HepG2 (cell line): ENCODE results near the gene LSMEM2. TPM values are rescaled to one million over a fixed set of nuclear protein-coding genes. Genes with fewer than 3 reads are reported as not detected.

Source experiments
- GTF3A ChIP-seq: sonication (generic); formaldehyde crosslinking; conservative IDR thresholded peaks from 2 replicates; pipeline ENCODE4 v1.4.0; 2020; ENCODE audit warnings: mild to moderate bottlenecking, missing genetic modification reagents
- MIER2 ChIP-seq: IDR thresholded peaks from 2 replicates; pipeline ENCODE4 v1.6.1; 2016; ENCODE audit warnings: missing biosample characterization, missing genetic modification reagents
- SAFB2 ChIP-seq: sonication (generic); formaldehyde crosslinking; IDR thresholded peaks from 2 replicates; pipeline ENCODE4 v1.5.1; 2020; ENCODE audit warnings: missing genetic modification reagents, low read depth, mild to moderate bottlenecking, borderline replicate concordance
- ZNF136 ChIP-seq: sonication (generic); formaldehyde crosslinking; IDR thresholded peaks from 2 replicates; pipeline ENCODE4 v1.8.1; 2022; ENCODE audit warnings: low read depth, mild to moderate bottlenecking, moderate library complexity, missing genetic modification reagents
- ZNF20 ChIP-seq: sonication (generic); formaldehyde crosslinking; IDR thresholded peaks from 2 replicates; pipeline ENCODE4 v1.4.0; 2020; ENCODE audit warnings: mild to moderate bottlenecking, moderate library complexity, missing genetic modification reagents
- ZNF432 ChIP-seq: sonication (generic); formaldehyde crosslinking; IDR thresholded peaks from 2 replicates; pipeline ENCODE4 v1.5.0; 2020; ENCODE audit warnings: missing genetic modification reagents, mild to moderate bottlenecking, borderline replicate concordance
- polyA plus RNA-seq, 8 experiments: library from polyadenylated mRNA; depleted of rRNA in 3 of 8; stranded (reverse) in 7 of 8; unstranded in 1 of 8; fragments of >200 nt; fragmentation: Illumina TruSeq in 4 of 8; extraction: Trizol in 4 of 8; gene quantifications; 2 replicates each; pipeline versions ENCODE4 v1.2.1 to v1.2.3, GENCODE V29; 2011 to 2016; ENCODE audit warnings: low read depth in 4 of 8, missing spikeins in 1 of 8, mixed read lengths in 1 of 8; ENCODE audit not compliant: insufficient read depth in 1 of 8
- total RNA-seq, 5 experiments: library from RNA; depleted of rRNA; stranded (reverse); fragments of >200 nt; fragmentation: Illumina TruSeq; extraction: Trizol; gene quantifications; 2 replicates each; pipeline ENCODE4 v1.2.3, GENCODE V29; 2016; ENCODE audit warnings: low read depth in 1 of 5
- TF ChIP-seq, protein P1 (sequence below): sonication (generic); formaldehyde crosslinking; IDR thresholded peaks from one replicate; pipeline ENCODE4 v1.5.1; 2020; ENCODE audit warnings: mild to moderate bottlenecking, missing genetic modification reagents; ENCODE audit errors: not compliant biosample characterization
- TF ChIP-seq, protein P2 (sequence below): fragments of 450-650 bp; IDR thresholded peaks from 2 replicates; pipeline ENCODE4 v1.6.1; 2017
- TF ChIP-seq, protein P3 (sequence below): sonication (generic); formaldehyde crosslinking; IDR thresholded peaks from 2 replicates; pipeline ENCODE4 v1.4.0; 2020; ENCODE audit warnings: missing genetic modification reagents

LSMEM2 gene
- total and polyA plus RNA-seq, 2 of the 13 experiments (the other 11 are each of a cell fraction or from before 2014, with no cell fraction given), result 0.07 to 0.41 TPM

DNA sequence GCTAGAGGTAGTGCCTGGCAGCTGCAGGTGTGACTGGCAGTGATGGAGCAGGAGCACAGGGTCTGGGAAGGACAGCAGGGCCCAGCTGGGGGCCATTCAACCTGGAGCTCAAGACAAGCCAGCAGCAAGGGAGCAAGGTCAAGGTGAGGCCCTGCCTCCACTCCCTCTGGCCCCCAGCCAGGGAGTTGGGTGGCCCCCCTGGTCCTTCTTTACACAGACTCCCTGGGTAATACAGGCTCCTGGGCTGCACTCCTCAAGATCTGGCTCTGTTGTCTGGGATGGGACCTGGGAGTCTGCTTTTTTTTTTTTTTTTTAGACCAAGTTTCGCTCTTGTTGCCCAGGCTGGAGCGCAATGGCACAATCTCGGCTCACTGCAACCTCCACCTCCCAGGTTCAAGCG, 28.4 kb upstream of the LSMEM2 start (continued):
- TF ChIP-seq, protein P1, sequence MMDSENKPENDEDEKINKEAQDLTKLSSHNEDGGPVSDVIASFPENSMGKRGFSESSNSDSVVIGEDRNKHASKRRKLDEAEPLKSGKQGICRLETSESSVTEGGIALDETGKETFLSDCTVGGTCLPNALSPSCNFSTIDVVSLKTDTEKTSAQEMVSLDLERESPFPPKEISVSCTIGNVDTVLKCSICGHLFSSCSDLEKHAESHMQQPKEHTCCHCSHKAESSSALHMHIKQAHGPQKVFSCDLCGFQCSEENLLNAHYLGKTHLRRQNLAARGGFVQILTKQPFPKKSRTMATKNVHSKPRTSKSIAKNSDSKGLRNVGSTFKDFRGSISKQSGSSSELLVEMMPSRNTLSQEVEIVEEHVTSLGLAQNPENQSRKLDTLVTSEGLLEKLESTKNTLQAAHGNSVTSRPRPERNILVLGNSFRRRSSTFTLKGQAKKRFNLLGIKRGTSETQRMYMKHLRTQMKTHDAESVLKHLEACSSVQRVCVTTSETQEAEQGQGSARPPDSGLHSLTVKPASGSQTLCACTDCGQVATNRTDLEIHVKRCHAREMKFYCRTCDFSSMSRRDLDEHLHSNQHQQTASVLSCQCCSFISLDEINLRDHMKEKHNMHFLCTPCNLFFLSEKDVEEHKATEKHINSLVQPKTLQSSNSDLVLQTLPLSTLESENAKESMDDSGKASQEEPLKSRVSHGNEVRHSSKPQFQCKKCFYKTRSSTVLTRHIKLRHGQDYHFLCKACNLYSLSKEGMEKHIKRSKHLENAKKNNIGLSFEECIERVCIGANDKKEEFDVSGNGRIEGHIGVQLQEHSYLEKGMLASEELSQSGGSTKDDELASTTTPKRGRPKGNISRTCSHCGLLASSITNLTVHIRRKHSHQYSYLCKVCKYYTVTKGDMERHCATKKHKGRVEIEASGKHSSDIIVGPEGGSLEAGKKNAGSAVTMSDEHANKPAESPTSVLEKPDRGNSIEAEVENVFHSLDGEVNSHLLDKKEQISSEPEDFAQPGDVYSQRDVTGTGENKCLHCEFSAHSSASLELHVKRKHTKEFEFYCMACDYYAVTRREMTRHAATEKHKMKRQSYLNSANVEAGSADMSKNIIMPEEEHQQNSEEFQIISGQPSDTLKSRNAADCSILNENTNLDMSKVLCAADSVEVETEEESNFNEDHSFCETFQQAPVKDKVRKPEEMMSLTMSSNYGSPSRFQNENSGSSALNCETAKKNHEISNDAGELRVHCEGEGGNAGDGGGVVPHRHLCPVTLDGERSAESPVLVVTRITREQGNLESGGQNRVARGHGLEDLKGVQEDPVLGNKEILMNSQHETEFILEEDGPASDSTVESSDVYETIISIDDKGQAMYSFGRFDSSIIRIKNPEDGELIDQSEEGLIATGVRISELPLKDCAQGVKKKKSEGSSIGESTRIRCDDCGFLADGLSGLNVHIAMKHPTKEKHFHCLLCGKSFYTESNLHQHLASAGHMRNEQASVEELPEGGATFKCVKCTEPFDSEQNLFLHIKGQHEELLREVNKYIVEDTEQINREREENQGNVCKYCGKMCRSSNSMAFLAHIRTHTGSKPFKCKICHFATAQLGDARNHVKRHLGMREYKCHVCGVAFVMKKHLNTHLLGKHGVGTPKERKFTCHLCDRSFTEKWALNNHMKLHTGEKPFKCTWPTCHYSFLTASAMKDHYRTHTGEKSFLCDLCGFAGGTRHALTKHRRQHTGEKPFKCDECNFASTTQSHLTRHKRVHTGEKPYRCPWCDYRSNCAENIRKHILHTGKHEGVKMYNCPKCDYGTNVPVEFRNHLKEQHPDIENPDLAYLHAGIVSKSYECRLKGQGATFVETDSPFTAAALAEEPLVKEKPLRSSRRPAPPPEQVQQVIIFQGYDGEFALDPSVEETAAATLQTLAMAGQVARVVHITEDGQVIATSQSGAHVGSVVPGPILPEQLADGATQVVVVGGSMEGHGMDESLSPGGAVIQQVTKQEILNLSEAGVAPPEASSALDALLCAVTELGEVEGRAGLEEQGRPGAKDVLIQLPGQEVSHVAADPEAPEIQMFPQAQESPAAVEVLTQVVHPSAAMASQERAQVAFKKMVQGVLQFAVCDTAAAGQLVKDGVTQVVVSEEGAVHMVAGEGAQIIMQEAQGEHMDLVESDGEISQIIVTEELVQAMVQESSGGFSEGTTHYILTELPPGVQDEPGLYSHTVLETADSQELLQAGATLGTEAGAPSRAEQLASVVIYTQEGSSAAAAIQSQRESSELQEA (CRISPR knock-in tag), result no peak
- TF ChIP-seq MIER2 (CRISPR knock-in tag) (no peak), ZNF136 (CRISPR knock-in tag) (no peak), GTF3A (CRISPR knock-in tag) (no peak), ZNF432 (CRISPR knock-in tag) (no peak), ZNF20 (CRISPR knock-in tag) (no peak), SAFB2 (CRISPR knock-in tag) (no peak)
- TF ChIP-seq, protein P2, sequence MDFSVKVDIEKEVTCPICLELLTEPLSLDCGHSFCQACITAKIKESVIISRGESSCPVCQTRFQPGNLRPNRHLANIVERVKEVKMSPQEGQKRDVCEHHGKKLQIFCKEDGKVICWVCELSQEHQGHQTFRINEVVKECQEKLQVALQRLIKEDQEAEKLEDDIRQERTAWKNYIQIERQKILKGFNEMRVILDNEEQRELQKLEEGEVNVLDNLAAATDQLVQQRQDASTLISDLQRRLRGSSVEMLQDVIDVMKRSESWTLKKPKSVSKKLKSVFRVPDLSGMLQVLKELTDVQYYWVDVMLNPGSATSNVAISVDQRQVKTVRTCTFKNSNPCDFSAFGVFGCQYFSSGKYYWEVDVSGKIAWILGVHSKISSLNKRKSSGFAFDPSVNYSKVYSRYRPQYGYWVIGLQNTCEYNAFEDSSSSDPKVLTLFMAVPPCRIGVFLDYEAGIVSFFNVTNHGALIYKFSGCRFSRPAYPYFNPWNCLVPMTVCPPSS, result no peak
- TF ChIP-seq, protein P3, sequence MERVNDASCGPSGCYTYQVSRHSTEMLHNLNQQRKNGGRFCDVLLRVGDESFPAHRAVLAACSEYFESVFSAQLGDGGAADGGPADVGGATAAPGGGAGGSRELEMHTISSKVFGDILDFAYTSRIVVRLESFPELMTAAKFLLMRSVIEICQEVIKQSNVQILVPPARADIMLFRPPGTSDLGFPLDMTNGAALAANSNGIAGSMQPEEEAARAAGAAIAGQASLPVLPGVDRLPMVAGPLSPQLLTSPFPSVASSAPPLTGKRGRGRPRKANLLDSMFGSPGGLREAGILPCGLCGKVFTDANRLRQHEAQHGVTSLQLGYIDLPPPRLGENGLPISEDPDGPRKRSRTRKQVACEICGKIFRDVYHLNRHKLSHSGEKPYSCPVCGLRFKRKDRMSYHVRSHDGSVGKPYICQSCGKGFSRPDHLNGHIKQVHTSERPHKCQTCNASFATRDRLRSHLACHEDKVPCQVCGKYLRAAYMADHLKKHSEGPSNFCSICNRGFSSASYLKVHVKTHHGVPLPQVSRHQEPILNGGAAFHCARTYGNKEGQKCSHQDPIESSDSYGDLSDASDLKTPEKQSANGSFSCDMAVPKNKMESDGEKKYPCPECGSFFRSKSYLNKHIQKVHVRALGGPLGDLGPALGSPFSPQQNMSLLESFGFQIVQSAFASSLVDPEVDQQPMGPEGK (CRISPR knock-in tag), result no peak
